ENCODE results near the gene LRRC8C. TPM values are rescaled to one million over a fixed set of nuclear protein-coding genes. Genes with fewer than 3 reads are reported as not detected.
"Not testable (repeated sequence)": the region's sequence is repeated elsewhere in the genome, so short reads cannot be mapped to it uniquely, and the experiment has no call there.

LRRC8C gene
- total RNA-seq, 4 donors from 2014 or later, result 4.4 to 11.0 (median 8.2) TPM

DNA sequence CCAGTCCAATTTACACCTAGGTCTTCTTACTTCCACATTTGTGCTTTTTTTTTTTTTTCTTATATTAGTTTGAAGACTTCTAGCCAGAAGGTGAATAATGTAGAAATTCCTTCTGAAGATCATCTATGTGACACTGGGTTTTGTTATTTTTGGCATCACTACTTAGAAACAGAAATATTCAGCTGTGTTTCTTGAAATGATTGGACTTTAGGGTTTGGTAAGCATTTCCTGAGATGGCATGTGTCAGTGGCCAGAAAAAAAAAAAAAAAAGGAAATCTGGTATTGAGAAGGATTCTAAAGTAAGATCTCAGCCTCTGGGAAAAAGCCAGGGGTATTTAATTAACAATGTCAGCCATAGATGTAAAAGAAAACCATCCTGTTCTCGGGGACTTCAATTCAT is 43.4 kb upstream of the LRRC8C start:
- no peaks in the 10 kb centered on the region for H3K9me3 ChIP-seq
- WGBS, 2 donors, result 80 to 91% methylated on average over 1 of the region's 1 CpG
- no peak for DNase-seq
- H3K4me3 ChIP-seq (replicated peaks in 1 of 3), result no peak overlapping the region
- TF ChIP-seq, protein P1, sequence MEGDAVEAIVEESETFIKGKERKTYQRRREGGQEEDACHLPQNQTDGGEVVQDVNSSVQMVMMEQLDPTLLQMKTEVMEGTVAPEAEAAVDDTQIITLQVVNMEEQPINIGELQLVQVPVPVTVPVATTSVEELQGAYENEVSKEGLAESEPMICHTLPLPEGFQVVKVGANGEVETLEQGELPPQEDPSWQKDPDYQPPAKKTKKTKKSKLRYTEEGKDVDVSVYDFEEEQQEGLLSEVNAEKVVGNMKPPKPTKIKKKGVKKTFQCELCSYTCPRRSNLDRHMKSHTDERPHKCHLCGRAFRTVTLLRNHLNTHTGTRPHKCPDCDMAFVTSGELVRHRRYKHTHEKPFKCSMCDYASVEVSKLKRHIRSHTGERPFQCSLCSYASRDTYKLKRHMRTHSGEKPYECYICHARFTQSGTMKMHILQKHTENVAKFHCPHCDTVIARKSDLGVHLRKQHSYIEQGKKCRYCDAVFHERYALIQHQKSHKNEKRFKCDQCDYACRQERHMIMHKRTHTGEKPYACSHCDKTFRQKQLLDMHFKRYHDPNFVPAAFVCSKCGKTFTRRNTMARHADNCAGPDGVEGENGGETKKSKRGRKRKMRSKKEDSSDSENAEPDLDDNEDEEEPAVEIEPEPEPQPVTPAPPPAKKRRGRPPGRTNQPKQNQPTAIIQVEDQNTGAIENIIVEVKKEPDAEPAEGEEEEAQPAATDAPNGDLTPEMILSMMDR (IDR thresholded peaks at IDR 0.05), result no peak
- no peak overlapping the region for H3K27ac ChIP-seq
- H3K27me3 ChIP-seq, result no peaks in the 10 kb centered on the region
- intact Hi-C loops (cut with DNase I), result no loop called here
- H3K36me3 ChIP-seq, result no peaks in the 10 kb centered on the region
- peaks cover 11 to 23% of the 10 kb centered on the region in 2 donors for H3K4me1 ChIP-seq

GRCh38 chr1:89590341-89591080 is 42.4 kb upstream of the LRRC8C start:
- Histone ChIP-seq H3K4me3 (replicated peaks in 1 of 3) (no peak overlapping the region), H3K27ac (no peak overlapping the region), H3K27me3 (no peaks in the 10 kb centered on the region), H3K9me3 (no peaks in the 10 kb centered on the region), H3K4me1 (peaks cover 11 to 21% of the 10 kb centered on the region in 2 donors), H3K36me3 (no peaks in the 10 kb centered on the region)
- WGBS, 2 donors, result 70 to 86% methylated on average over 6 of the region's 6 CpGs
- DNase-seq, result no peak
- intact Hi-C loops (cut with DNase I), result no loop called here
- TF ChIP-seq, protein P1 (IDR thresholded peaks at IDR 0.05), result no peak
- TF ChIP-seq POLR2A (IDR thresholded peaks at IDR 0.05), result no peak

- WGBS, 2 donors, result 92 to 93% methylated on average over 13 of the region's 13 CpGs
- intact Hi-C loops (cut with DNase I); DNase-seq; H3K4me3 ChIP-seq (replicated peaks in 1 of 3); H3K9me3 ChIP-seq; H3K36me3 ChIP-seq; H3K27ac ChIP-seq; H3K27me3 ChIP-seq: not testable (repeated sequence)
- peaks cover 11 to 21% of the 10 kb centered on the region in 2 donors for H3K4me1 ChIP-seq
These were observed 40.0 kb upstream of the LRRC8C start for GRCh38 chr1:89592861-89593302.

DNA sequence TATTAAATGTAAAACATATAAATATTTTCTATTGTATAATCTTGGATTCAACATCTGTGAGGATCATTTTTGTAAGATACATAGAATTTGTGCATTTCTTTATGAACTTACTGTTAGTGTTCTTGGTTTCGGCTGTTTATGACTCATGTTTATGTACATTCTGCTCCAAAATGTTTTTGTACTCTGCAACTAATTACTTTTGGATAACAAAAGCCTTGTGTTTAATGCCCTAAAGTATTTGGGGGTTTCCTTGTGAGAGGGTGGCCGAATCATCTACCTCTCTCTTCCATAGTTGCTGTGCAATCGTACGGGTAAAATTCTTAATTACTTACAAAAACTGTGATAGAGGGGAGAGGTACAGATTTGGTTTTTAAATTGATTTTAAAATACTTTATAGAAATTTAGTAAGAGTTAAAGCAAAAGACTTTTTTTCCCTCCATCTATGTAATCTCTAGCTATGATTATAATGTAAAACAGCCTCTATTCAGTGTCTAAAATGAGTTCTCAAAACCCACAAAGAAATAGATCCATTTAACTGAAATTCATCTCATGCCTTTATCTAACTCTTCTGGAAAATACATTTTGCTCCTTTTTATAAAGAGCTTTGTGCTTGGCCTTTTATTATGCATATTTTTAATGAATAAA is 38.7 kb upstream of the LRRC8C start:
- TF ChIP-seq, protein P1 (IDR thresholded peaks at IDR 0.05), result no peak
- TF ChIP-seq POLR2A (IDR thresholded peaks at IDR 0.05), result no peak
- Histone ChIP-seq H3K4me3 (replicated peaks in 1 of 3) (no peak overlapping the region), H3K27ac (no peak overlapping the region), H3K4me1 (peaks cover 10 to 12% of the 10 kb centered on the region in 2 donors), H3K36me3 (no peaks in the 10 kb centered on the region), H3K27me3 (no peaks in the 10 kb centered on the region), H3K9me3 (no peaks in the 10 kb centered on the region)
- 91 to 96% methylated on average over 4 of the region's 4 CpGs for WGBS, 2 donors
- intact Hi-C loops (cut with DNase I), result no loop called here
- DNase-seq, result no peak

DNA sequence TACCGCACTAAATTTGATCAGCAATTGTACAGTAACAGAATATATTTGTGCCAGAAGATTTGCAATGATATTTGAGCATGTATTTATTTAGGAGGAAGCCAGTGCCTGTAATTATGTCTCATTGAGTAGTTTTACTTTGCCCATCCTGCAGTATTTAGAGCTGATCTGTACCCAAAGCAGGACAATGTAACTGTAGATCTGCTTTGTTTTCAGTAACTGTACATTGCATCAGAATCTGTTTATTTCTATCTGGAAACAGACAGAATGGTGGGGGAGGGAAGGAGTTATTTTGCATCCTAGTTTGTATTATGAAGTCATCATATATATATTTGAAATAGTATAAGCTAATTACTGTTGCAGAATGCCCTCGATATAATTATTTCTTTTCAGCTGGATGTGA is 36.2 kb upstream of the LRRC8C start:
- intact Hi-C loops (cut with DNase I), result loop anchor here (5.0 kb wide), 1 partner anchor 114 kb away; no protein-coding TSS in a partner anchor
- Histone ChIP-seq H3K27ac (no peak overlapping the region), H3K4me1 (no peaks in the 10 kb centered on the region), H3K9me3 (no peaks in the 10 kb centered on the region), H3K4me3 (replicated peaks in 1 of 3) (no peak overlapping the region), H3K36me3 (no peaks in the 10 kb centered on the region), H3K27me3 (no peaks in the 10 kb centered on the region)
- DNase-seq, result no peak
- no peak for TF ChIP-seq POLR2A (IDR thresholded peaks at IDR 0.05)
- TF ChIP-seq, protein P1 (IDR thresholded peaks at IDR 0.05), result no peak
- WGBS, 2 donors, result 92 to 98% methylated on average over 2 of the region's 2 CpGs

Measured in thyroid gland (tissue), 4 donors.